SK-N-MC (cell line): Measurements from ENCODE around the gene POMGNT2.

ENCODE experiments used
- EZH2 ChIP-seq: fragments of 200-600 bp; sonication (generic); IDR thresholded peaks from one replicate; pipeline ENCODE4 v1.6.1; 2017; ENCODE audit warnings: antibody characterized with exemption
- FOXP2 ChIP-seq: optimal IDR thresholded peaks from 2 replicates; pipeline ENCODE3; 2011; ENCODE audit warnings: mild to moderate bottlenecking, moderate library complexity; ENCODE audit not compliant: insufficient read depth; ENCODE audit errors: extremely low read length, control extremely low read depth
- POLR2AphosphoS5 ChIP-seq: IDR thresholded peaks from 2 replicates; pipeline ENCODE4 v1.6.1; 2012; ENCODE audit warnings: mild to moderate bottlenecking, low read depth, low read length, borderline replicate concordance

DNA sequence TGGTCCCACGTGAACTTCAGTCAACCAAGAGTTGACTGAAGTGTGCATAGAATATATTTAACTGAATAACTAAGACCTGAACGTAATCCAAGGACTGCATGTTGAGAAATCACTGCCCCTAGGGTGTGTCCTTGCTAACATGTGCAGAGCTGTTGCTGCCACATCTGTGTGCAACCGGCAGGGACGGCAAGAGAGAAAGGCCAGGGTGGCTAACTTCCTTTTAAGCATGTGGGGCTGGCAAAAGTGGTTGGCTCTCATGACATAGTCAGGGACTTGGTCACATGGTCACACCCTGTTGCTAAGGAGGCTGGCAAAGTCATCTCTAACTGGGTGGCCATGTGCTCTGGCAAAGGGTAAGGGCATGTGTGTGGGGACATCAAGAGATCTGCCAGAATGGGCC is 74.4 kb downstream of the POMGNT2 start:
- TF ChIP-seq POLR2AphosphoS5 (no peak), EZH2 (no peak), FOXP2 (no peak)
